GM19463 (cell line): ENCODE measurements around the gene TMEM92.
A peak's percentile ranks its signal among the peaks of the same experiment; 100 is the strongest.
"Not testable (repeated sequence)": the region's sequence is repeated elsewhere in the genome, so short reads cannot be mapped to it uniquely, and the experiment has no call there.

ENCODE experiments used
- ATAC-seq: cut with Tn5 transposase; IDR thresholded peaks from one replicate; pipeline ENCODE4 v1.9.1; 2021; ENCODE audit warnings: mild to moderate bottlenecking, moderate library complexity; ENCODE audit not compliant: unreplicated experiment

Gene TMEM92

DNA sequence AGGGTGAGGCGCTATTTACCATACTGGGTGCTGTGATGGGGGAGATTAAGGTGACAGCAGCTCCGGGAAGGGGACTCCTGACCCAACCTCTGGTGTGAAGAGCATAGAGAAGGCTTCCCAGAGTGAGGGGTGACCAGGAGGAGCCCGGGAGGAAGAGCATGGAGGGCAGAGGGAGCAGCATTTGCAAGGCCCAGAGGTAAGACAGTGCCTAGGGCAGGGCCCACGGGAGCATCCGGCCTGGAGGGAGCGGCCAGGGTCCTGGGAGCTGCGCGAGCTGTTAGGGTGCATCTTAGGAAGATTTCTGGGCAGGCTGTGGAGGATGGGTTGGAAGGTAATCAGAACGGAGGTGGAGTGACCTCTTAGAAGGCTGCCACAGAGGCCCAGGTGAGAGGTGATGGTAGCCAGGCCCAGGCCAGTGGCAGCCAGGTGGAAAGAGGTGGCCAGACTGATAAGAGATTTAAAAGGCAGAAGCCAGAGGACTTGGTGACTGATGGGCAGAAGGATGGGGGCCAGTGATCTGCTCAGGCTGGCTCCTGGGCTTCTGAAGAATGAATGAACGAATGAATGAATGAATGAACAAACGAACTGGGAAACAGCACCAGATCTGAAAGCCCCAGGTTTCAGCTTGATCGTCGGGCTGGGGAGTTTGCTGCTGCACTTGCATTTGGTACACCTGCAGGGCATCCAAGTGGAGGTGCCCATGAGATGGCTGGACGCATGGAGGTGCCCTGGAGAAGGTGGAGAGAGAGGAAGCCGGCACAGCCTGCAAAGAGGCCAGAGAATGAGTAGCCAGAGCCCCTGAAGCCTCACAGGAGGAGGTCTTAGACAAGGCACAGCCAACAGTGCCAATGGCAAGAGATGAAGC, 13.0 kb upstream of the TMEM92 start:
- ATAC-seq = no peak

DNA sequence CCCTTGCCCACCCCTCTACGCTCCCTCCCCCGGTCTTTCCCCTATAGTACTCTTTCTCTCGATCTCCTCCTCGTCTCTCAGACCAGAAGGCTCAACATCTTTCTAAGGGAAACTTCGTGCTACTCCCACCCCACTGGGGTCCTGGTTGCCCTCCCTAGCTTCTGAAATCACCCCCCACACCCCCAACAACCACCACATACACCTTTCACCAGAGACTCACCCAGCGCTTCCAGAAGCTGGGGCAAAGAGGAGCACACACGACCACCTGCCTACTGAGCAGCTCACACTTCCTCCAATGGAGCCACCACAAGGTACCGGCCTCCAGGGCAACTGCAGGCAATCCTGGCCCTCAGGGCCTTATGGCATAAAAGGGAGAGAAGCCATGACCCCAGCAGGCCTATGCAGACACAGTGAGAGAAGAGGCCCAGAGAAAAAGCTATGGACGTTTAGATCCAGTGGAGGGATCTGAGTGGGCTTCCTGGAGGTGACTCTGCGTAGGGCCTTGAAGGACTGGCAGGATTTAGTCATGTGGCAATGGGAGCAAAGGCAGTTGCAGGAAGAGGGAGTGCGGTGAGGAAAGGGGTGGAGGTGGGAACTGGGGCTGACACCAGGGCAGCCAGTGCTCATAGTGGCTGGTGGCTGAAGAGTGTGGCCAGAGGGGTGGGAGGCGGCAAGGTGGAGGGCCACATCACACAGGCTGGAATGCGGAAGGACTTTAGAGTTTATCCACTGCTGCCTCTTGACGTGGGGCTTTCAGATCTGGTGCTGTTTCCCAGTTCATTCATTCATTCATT, 12.1 kb upstream of the TMEM92 start:
- ATAC-seq = no peak

DNA sequence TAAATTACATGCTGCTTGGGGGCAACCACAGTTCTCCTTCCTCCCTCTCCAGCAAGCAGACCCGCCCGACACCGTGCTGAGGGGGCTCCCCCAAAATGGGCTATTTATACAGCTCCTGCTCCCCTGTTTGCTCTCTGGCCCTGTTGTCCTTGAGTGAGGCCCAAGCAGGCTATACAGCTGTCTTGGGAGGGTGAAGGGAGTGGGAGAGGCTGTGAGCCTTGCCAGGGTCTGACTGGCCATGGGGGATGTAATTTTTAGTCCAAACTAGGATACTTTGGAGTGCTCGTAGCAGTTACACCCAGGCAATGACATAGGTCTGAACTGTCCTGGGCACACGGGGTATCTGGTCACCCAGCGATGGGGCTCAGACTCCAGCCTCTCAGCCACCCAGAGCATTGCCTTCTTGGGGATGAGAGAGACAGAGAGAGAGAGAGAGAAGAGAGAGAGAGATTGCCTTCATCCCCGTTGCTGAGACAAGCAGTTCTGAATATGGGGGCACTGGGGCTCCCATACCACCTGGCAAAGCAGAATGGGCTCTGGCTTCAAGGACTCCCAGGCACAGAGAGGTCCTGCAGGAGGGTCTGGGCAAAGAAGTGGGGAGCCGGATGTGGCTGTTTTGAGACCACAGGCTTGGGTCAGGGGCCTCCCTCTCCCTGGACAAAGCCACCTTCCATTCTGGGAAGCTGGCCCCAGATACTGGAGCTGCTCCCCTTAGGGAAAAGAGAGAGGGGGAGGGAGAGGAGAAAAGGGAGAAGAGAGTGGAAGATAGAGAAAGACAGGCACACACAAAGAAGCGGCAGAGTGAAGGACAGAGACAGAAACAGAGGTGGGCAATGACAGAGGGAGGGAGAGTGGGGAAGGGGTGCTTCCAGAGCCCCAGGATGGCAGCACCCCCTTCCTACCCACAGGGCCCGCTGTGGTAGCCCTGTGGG, 10.7 kb upstream of the TMEM92 start:
- no peak for ATAC-seq

DNA sequence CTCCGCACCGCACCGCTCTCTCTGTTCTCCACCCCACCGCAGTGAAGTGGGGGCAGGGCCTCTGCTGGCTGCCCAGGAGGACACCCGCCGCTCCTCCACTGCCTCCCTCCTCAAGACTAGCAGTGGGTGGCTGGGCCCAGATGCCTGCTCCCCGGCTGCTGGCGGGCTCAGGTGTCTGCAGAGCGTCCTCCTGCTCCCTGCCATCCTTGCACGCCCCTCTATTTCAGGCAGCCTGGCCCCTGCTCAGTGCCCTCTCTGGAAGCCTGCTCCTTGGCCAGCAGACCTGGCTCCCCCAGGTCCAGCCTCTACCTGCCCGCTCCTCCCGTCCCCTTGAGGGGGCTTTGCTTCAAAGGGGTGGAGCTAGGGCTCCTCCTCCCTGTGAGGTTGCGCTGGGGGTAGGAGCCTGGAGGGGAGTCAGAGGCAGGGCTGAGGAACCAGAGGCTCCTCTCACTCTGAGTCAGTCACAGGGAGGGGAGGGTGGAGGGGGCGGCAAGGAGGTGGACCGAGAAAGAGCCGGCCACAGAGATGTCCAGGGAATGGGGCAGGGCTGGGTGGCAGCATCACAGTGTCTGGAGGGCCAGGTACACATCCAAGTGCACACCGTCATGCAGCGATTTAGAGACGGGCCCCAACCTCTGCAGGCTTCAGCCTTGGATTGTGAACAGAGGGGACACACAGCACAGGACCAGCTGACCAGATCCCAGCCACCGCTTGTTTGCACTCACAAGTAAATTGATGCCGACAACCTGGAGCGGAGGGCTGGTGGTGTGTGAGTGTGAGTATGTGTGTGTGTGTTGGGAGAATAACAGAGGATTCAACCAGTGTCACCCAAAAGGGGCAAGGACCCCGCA, 9.8 kb upstream of the TMEM92 start:
- no peak for ATAC-seq

DNA sequence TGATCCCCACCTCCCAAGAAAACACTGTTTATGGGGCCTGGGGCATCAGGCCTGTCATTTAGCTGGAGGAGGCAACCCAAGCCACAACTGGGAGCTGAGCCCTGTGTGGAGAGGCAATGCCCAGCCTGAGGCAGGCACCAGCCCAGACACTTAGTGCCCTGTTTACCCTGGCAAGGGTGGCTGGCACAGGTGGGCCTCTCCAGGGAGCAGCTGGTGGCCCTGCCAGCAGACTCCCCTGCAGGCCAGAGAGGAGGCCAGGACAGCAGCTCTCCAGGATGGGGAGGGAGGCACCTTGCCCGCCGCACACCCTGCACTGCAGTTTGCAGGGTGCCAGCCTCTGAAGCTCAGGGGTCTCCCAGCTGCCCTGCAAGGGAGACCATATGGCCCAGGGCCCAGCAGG, 9.1 kb upstream of the TMEM92 start:
- no peak for ATAC-seq

DNA sequence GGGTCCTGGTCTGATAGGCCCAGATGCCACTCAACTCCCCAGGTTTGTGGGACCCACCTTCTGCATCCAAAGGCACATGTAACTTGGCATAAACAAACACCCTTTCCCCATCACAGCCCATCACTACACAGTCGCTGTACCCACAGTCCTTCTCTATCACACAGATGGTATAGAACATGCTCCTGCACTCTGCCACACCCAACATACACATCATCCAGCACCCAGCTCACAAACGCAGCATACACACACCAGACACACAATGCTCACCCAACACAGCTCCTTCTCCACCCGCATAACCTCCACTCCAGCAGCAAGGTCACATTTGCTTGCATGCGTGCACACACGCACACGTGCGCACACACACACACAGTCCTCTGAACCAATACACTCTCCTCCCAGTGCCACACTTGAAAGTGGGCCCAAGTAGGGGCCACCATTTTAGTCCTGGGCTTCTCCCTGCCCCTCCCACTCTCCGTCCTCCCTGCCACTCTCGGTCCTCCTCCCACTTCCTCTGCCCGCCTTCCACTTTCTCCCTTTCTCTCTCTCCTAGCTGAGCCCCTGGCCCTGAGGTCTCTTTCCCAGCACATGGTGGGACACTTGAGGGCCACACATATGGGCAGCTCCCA, 8.5 kb upstream of the TMEM92 start:
- ATAC-seq = no peak

DNA sequence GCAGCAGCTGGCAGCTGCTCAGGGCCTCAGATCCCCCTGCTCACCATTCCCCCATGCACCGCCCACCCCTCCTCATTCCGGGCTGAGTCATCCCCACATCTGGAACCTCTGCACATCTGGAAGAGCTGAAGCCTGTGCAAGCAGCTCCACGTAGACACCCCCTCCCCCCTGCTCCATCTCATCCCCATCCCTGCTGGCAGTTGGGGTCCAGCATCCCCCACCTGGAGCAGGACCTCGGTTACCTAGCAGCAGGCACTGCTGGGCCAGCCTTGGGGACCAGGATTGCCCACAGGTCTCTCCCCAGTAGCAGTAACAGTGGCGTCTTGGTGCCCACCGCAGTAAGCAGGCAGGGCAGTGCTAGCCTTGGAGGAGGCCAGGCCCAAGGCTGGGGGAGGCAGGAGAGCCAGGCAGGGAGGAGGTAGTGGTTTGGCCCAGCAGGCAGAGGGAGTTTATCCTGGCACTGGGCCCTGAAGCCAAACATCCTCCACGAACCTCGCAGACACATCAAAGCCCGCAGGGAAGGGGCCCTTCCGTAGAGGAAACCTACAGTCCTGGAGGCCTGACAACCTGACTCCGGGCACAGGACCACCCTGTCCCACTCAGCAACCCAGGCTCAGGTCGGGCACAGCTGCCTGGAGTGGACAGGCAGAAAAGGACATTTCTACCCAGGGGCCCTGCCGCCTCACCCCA, 7.7 kb upstream of the TMEM92 start:
- ATAC-seq = no peak

DNA sequence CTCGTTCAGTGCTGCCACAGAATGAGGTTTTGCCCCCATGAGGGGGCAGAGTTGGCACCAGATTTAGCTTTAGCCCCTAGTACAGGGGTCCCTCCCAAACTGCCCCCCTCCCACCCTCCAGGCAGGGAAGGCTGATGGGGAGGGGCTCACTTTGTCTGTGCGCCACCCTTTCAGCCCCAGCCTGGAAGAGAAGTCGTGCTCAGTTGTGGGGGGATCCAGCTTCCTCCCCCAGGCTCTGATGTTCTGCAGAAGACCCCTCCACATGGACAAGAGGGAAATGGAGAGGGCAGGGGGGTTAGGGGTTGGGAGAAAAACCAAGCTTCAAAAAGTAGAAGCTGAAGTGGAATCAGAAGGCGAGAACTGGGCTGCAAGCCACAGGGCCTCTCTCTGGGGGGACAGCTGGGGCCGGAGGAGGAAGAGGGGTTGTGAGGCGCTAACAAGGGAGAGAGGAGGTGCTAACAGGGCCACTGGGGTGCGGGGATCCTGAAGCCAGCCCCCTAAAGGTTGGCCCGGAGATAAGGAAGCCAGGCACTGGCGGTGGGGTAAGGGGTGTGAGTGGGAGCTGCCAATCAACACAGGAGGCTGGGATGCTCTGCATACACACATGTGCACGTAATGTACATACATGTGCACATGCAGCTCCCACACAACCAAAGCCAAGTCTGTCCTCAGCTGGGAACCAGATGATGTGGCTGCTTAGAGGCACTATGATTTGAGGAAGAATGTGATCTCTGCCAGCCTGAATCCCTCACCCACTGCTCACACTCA, 7.0 kb upstream of the TMEM92 start:
- no peak for ATAC-seq

DNA sequence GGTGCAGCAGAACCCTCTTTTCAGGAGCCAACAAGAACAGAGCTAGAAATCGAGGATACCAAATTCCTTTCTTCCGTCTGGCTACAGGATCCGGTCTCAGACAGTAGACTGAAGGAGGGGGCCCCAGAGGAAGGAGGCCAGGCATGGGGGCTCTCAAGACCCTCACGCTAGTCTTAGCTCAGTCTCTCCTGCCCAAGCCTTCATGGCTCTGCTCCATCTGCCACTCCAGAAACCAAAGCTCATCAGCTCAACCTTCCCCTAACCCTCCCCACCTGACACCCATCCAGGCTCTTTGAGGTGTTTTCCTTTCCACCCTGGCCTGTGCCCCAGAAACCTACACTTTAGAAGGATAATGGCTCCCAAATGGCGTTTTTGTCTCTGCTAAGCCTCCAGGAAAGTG, 6.2 kb upstream of the TMEM92 start:
- no peak for ATAC-seq

DNA sequence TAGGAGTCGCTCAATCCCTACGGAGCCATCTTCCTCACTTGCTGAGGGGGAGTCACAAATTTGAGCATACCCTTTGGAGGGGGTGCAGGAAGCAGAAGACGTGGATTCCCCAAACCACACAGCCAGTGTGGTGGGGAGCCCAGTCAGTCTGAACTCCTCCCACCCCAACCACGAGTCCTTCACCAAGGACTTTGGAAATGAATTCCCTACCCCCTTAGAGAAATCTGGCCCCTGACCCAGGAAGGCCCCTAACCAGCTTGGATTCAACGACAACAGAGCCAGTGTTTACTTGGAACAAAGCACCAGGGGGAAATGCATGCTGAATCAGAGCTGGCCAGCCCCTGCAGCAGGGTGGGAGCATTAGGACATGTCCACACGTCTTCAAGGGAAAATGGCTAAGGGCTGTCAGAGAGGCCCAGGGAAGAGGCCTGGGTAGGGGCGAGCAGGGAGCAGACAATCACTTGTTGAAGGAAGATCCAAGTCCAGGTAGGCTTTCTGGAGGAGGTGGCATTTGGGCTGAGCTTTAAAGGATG, 5.5 kb upstream of the TMEM92 start:
- no peak for ATAC-seq

DNA sequence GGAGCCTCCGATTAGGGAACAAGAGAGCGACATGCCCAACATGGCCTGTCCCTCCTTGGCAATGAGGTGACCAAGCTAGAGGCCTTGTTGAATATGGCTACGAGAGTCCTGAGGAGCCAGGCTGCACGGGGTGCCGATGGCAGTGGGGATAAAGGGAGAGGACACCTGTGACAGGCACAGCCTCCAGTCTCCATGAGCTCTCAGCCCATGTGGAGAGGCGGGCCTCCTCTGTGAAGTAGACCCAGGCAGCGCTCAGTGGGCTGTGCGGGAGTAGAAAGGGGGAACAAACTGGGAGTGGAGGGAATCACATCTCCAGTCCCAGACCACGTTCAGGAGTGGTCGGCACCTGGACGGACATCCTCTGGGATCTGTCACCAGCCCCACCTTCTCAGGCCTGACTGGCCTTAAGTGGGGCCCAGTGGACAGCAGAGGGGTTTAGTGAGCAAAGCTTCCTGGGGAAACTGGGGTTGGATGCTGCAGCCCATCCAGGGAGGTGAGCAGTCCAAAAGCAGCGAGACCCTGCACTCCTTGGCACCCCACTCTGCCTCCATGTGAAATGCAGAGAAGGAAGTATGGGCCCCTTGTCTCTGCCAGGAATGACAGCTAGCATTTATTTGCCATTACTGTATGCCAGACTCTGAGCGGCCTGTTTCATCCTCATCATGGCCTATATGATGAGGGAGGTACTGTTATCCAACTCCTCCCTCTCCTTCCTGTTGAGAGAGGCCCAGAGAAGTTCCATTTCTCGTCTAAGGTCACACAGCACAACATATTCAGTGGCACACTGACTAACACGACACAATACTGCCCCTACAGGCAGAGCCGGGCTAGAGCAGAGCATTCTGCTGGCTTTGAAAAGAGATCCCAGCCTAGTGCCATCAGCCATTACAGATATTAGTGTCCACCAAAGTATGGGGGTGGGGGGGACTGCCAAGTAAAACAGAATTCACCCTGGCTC, 4.5 kb upstream of the TMEM92 start:
- ATAC-seq = peak; percentile 53

DNA sequence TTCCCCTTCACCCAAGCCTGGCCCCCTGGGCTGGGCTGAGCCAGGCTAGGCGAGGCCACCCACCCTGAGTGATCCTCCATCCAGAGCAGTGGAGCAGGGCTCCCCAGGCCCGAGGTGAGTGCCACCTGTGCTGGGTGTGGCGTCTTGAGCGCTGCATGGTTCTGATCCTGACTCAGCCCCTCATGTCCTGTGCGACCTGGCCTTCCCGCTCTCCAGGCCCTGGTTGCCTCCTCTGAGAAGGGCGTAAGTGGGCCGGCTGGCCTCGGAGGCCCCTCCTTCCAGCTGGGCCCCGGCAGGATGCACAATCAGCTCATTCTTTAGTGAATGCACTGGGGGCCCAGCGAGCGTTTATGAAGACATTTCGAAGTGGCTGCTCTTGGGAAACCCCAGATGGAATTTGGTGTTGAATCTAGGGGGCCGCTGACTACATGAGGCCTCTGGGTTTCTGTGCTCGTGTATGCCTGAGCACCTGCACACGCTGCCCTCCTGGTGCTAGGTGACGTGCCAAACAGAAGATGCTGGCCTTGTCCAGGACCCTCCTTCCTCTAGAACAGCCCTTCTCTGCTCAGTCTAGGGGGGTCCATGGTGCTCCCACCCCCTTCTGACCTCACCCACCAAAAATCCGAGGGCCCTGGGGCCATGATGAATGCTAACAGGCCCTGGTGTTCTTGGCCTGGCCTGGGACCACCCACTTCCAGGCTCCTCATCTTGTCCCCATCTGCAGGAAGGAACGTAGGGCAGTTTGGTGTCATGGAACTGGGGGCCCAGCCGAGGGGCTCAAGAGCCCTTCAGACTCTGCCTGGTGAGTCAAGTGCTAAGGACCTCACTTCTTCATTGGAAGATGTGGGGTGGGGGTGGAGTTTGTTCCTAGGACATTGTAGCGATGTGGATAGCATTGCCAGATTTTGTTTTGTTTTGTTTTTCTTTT, 3.6 kb upstream of the TMEM92 start:
- ATAC-seq = no peak

DNA sequence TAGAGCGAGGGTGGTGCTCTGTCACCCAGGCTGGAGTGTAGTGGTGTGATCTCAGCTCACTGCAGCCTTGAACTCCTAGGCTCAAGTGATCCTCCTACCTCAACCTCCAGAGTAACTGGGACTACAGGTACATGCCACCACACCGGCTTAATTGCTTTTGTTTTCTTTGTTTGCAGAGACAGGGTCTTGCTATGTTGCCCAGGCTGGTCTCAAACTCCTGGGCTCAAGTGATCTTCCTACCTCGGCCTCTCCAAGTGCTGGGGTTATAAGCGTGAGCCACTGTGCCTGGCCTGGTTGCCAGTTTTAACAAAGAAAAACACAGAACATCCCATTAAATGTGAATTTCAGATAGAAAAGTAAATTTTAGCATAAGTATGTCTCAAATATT, 2.9 kb upstream of the TMEM92 start:
- not testable (repeated sequence) for ATAC-seq

DNA sequence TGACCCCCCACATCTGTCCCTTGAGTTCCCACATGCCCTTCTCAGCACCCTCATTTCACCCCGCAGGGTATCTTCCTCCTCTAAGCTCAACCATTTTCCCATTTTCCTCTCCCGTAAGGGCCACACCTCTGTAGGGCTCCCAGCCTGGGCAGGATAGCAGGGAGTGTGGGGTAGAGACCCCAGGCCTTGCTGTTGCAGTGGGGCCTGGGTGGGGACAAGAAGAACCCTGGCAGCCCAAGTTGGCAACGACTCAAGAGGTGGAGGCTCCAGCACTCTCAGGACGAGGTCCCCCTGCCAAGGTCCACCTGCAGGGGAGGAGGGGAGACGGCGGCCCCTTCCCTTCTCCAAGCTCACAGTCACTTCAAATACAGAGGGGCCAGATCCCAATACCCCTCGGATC, 2.0 kb upstream of the TMEM92 start:
- ATAC-seq = no peak

DNA sequence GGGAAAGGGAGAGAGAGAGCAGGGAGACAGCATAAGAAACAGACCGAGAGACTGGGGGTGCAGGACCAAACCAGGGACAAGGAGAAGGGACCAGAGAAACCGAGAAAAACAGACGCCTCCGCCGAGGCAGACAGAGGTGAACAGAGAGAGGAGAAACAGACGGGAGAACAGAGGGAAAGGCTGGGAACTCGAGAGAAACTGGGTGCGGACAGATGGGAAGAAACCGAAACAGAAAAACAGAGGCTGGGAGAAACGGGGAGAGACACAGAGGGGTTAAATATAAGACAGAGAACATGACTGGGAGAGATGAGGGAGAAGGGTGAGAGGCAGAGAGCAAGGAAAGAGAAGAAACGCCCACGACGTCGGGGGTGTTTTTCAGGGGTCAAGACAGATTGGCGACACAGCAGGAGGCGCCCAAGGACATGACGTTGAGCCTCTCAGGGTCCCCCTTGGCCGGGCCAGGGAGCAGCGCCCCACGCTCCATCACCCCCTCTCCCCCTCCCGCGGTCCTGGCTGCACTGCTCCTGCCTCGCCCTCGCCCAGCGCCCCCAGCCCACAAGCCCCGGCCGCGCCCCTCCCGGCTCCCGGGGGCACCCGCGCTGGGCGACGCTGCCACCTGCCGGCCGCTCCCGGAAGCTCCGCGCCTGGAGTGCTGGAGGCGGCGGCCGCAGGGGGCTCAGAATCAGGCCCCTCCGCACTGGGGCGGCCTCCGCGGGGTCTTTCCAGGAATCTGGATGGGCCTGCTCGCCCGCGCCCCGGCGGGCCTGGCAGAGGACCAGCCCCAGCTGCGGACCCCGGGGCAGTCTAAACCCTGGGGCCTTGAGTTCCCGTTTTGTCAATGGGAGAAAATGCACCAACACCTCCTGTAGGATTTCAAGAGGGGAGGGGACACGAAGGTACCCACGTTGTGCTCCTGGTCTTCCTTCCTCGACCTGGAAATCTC, 1.3 kb upstream of the TMEM92 start:
- no peak for ATAC-seq
